ENCODE results near the gene CDK9.
A peak's percentile ranks its signal among the peaks of the same experiment; 100 is the strongest.

CDK9 gene

GRCh38 chr9:127803507-127804352 lies 17.9 kb downstream of the CDK9 start:
- TF ChIP-seq LEF1 (IDR thresholded peaks at IDR 0.05; ENCODE audit: borderline replicate concordance): no peak
- no peak for TF ChIP-seq HDGF (IDR thresholded peaks at IDR 0.05; ENCODE audit: borderline replicate concordance)
- no peak for TF ChIP-seq ARNT (IDR thresholded peaks at IDR 0.05)
- TF ChIP-seq SP1 (IDR thresholded peaks at IDR 0.05): no peak
- no peak for TF ChIP-seq ZNF384 (IDR thresholded peaks at IDR 0.05)
- no peak for TF ChIP-seq TARDBP (IDR thresholded peaks at IDR 0.05)
- no peak for TF ChIP-seq L3MBTL2 (conservative IDR thresholded peaks at IDR 0.05)
- no peak for TF ChIP-seq CTBP1 (IDR thresholded peaks at IDR 0.05; ENCODE audit: borderline replicate concordance)
- no peak for TF ChIP-seq FOXM1 (IDR thresholded peaks at IDR 0.05; ENCODE audit: borderline replicate concordance)
- TF ChIP-seq NFRKB (IDR thresholded peaks at IDR 0.05): no peak
- TF ChIP-seq ELF4 (IDR thresholded peaks at IDR 0.05): no peak
- TF ChIP-seq FOXA1 (IDR thresholded peaks at IDR 0.05): no peak
- no peak for TF ChIP-seq FOXK2 (IDR thresholded peaks at IDR 0.05)
- CTCF ChIA-PET: no interaction called here
- DNase-seq (ENCODE audit: extremely low spot score): no peak
- POLR2A ChIA-PET: no interaction called here

- CTCF ChIA-PET: interaction anchor here (0.6 to 1.0 kb wide), 3 partner anchors 14 to 902 kb away, joined by 3 to 6 read pairs (median 3); no protein-coding TSS in a partner anchor
- no peak for TF ChIP-seq BHLHE40 (IDR thresholded peaks at IDR 0.05; ENCODE audit: borderline replicate concordance)
- no peak for TF ChIP-seq ELF4 (IDR thresholded peaks at IDR 0.05)
- no peak for TF ChIP-seq TARDBP (IDR thresholded peaks at IDR 0.05)
- TF ChIP-seq FOXK2 (IDR thresholded peaks at IDR 0.05): no peak
- no peak for TF ChIP-seq NFRKB (IDR thresholded peaks at IDR 0.05)
- TF ChIP-seq SP1 (IDR thresholded peaks at IDR 0.05): no peak
- no peak for TF ChIP-seq HDGF (IDR thresholded peaks at IDR 0.05; ENCODE audit: borderline replicate concordance)
- TF ChIP-seq PKNOX1 (IDR thresholded peaks at IDR 0.05): no peak
- TF ChIP-seq ZNF384 (IDR thresholded peaks at IDR 0.05): no peak
- TF ChIP-seq FOXA1 (IDR thresholded peaks at IDR 0.05): no peak
- no peak for TF ChIP-seq FOXM1 (IDR thresholded peaks at IDR 0.05; ENCODE audit: borderline replicate concordance)
- TF ChIP-seq L3MBTL2 (conservative IDR thresholded peaks at IDR 0.05): no peak
- no peak for TF ChIP-seq CTBP1 (IDR thresholded peaks at IDR 0.05; ENCODE audit: borderline replicate concordance)
- TF ChIP-seq ARNT (IDR thresholded peaks at IDR 0.05): no peak
- TF ChIP-seq LEF1 (IDR thresholded peaks at IDR 0.05; ENCODE audit: borderline replicate concordance): no peak
- no peak for TF ChIP-seq SUZ12 (IDR thresholded peaks at IDR 0.05)
- POLR2A ChIA-PET: no interaction called here
- peak; percentile 44 for DNase-seq (ENCODE audit: extremely low spot score)
Measured at GRCh38 chr9:127805620-127806019, 19.8 kb downstream of the CDK9 start.

- DNase-seq (ENCODE audit: extremely low spot score): no peak
- ChIA-PET CTCF (no interaction called here), POLR2A (no interaction called here)
- TF ChIP-seq FOXA1 (IDR thresholded peaks at IDR 0.05) (no peak), PKNOX1 (IDR thresholded peaks at IDR 0.05) (no peak), HDGF (IDR thresholded peaks at IDR 0.05; ENCODE audit: borderline replicate concordance) (no peak), NFRKB (IDR thresholded peaks at IDR 0.05) (no peak), SP1 (IDR thresholded peaks at IDR 0.05) (no peak), ELF4 (IDR thresholded peaks at IDR 0.05) (no peak), LEF1 (IDR thresholded peaks at IDR 0.05; ENCODE audit: borderline replicate concordance) (no peak), L3MBTL2 (conservative IDR thresholded peaks at IDR 0.05) (no peak)
Measured at GRCh38 chr9:127806871-127807270, 21.0 kb downstream of the CDK9 start.

- ChIA-PET CTCF (no interaction called here), POLR2A (interaction anchor here (1.3 kb wide), 1 partner anchor 73 kb away, joined by 5 read pairs; the partner anchor contains the start of gene TOR2A)
- no peak for DNase-seq (ENCODE audit: extremely low spot score)
- no peak for TF ChIP-seq SP1 (IDR thresholded peaks at IDR 0.05)
- no peak for TF ChIP-seq HDGF (IDR thresholded peaks at IDR 0.05; ENCODE audit: borderline replicate concordance)
- TF ChIP-seq TARDBP (IDR thresholded peaks at IDR 0.05): no peak
- no peak for TF ChIP-seq LEF1 (IDR thresholded peaks at IDR 0.05; ENCODE audit: borderline replicate concordance)
- TF ChIP-seq SUZ12 (IDR thresholded peaks at IDR 0.05): no peak
- no peak for TF ChIP-seq ZNF384 (IDR thresholded peaks at IDR 0.05)
- no peak for TF ChIP-seq FOXM1 (IDR thresholded peaks at IDR 0.05; ENCODE audit: borderline replicate concordance)
- no peak for TF ChIP-seq L3MBTL2 (conservative IDR thresholded peaks at IDR 0.05)
- TF ChIP-seq ELF4 (IDR thresholded peaks at IDR 0.05): no peak
- no peak for TF ChIP-seq ARNT (IDR thresholded peaks at IDR 0.05)
- no peak for TF ChIP-seq NFRKB (IDR thresholded peaks at IDR 0.05)
- TF ChIP-seq FOXK2 (IDR thresholded peaks at IDR 0.05): no peak
- TF ChIP-seq CTBP1 (IDR thresholded peaks at IDR 0.05; ENCODE audit: borderline replicate concordance): no peak
- no peak for TF ChIP-seq BHLHE40 (IDR thresholded peaks at IDR 0.05; ENCODE audit: borderline replicate concordance)
- TF ChIP-seq PKNOX1 (IDR thresholded peaks at IDR 0.05): no peak
- TF ChIP-seq FOXA1 (IDR thresholded peaks at IDR 0.05): no peak
Measured at GRCh38 chr9:127808347-127809001, 22.6 kb downstream of the CDK9 start.

- no peak for DNase-seq (ENCODE audit: extremely low spot score)
- CTCF ChIA-PET: no interaction called here
- no peak for TF ChIP-seq CTBP1 (IDR thresholded peaks at IDR 0.05; ENCODE audit: borderline replicate concordance)
- no peak for TF ChIP-seq ARNT (IDR thresholded peaks at IDR 0.05)
- no peak for TF ChIP-seq TARDBP (IDR thresholded peaks at IDR 0.05)
- no peak for TF ChIP-seq LEF1 (IDR thresholded peaks at IDR 0.05; ENCODE audit: borderline replicate concordance)
- TF ChIP-seq SP1 (IDR thresholded peaks at IDR 0.05): no peak
- no peak for TF ChIP-seq ZNF384 (IDR thresholded peaks at IDR 0.05)
- no peak for TF ChIP-seq FOXA1 (IDR thresholded peaks at IDR 0.05)
- TF ChIP-seq SUZ12 (IDR thresholded peaks at IDR 0.05): no peak
- TF ChIP-seq PKNOX1 (IDR thresholded peaks at IDR 0.05): no peak
- no peak for TF ChIP-seq HDGF (IDR thresholded peaks at IDR 0.05; ENCODE audit: borderline replicate concordance)
- no peak for TF ChIP-seq ELF4 (IDR thresholded peaks at IDR 0.05)
- no peak for TF ChIP-seq L3MBTL2 (conservative IDR thresholded peaks at IDR 0.05)
- TF ChIP-seq FOXM1 (IDR thresholded peaks at IDR 0.05; ENCODE audit: borderline replicate concordance): no peak
- no peak for TF ChIP-seq FOXK2 (IDR thresholded peaks at IDR 0.05)
- TF ChIP-seq BHLHE40 (IDR thresholded peaks at IDR 0.05; ENCODE audit: borderline replicate concordance): no peak
- TF ChIP-seq NFRKB (IDR thresholded peaks at IDR 0.05): no peak
- POLR2A ChIA-PET: interaction anchor here (1.3 kb wide), 1 partner anchor 74 kb away, joined by 5 read pairs; the partner anchor contains the start of gene TOR2A
Measured at GRCh38 chr9:127809002-127809539, 23.2 kb downstream of the CDK9 start.
